H1 (cell line): Measurements from ENCODE around the gene FGB. TPM values are rescaled to one million over a fixed set of nuclear protein-coding genes. Genes with fewer than 3 reads are reported as not detected.

Experiments used
- CTCF ChIA-PET: fragments of 300-600 bp; sonication (Branson Sonifier 250); formaldehyde crosslinking; loops from one replicate; lab custom pipeline; 2021; ENCODE audit not compliant: partially characterized antibody; lab: Charles Lee
- POLR2A ChIA-PET: fragments of 300-600 bp; sonication (Branson Sonifier 250); formaldehyde crosslinking; loops from one replicate; lab custom pipeline; 2021; ENCODE audit warnings: inconsistent platforms; ENCODE audit not compliant: partially characterized antibody; lab: Charles Lee
- DNase-seq, 2 experiments: peaks; one replicate each; pipeline versions ENCODE4 v3.0.0 to v3.0.0-alpha.2; 2010 to 2022; ENCODE audit warnings: low spot score in 2 of 2, low read depth in 1 of 2, mixed read lengths in 1 of 2
- FAIRE-seq: peaks from 2 replicates; lab custom pipeline; 2011; peaks lifted over from hg19 to GRCh38; lab: Jason Lieb, UNC
- H2AFZ ChIP-seq: 2 replicates; pipeline ENCODE4 v1.8.1; 2012; ENCODE audit warnings: low read length, inconsistent platforms
- H2AK5ac ChIP-seq: 2 replicates; pipeline ENCODE4 v1.6.1; 2013; ENCODE audit warnings: low read depth, low read length
- H2BK120ac ChIP-seq: replicated peaks from 2 replicates; pipeline ENCODE3; 2013; ENCODE audit warnings: low read depth, low read length, inconsistent platforms
- H2BK12ac ChIP-seq: 2 replicates; pipeline ENCODE4 v1.6.1; 2013; ENCODE audit warnings: low read depth, low read length
- H2BK15ac ChIP-seq: 2 replicates; pipeline ENCODE4 v1.6.1; 2013; ENCODE audit warnings: low read length
- H2BK20ac ChIP-seq: 2 replicates; pipeline ENCODE4 v1.6.1; 2013; ENCODE audit warnings: low read length
- H2BK5ac ChIP-seq: 2 replicates; pipeline ENCODE4 v1.6.1; 2013; ENCODE audit warnings: low read depth, low read length
- H3K14ac ChIP-seq: 2 replicates; pipeline ENCODE4 v1.6.1; 2013; ENCODE audit warnings: inconsistent platforms; ENCODE audit not compliant: insufficient read length
- H3K18ac ChIP-seq: 2 replicates; pipeline ENCODE4 v1.6.1; 2013; ENCODE audit warnings: low read length; ENCODE audit errors: extremely low read depth
- H3K23ac ChIP-seq: 2 replicates; pipeline ENCODE4 v1.6.1; 2013; ENCODE audit warnings: inconsistent platforms; ENCODE audit not compliant: insufficient read length
- H3K23me2 ChIP-seq: 2 replicates; pipeline ENCODE4 v1.6.1; 2013; ENCODE audit warnings: low read depth, low read length
- H3K27ac ChIP-seq: 2 replicates; pipeline ENCODE4 v1.6.1; 2011; ENCODE audit warnings: low read depth, low read length, inconsistent platforms
- H3K27me3 ChIP-seq, 4 experiments: replicated peaks in 1 of 4; 1 replicate in 1 of 4; 2 replicates in 3 of 4; pipeline versions ENCODE4 v1.6.1 to v1.8.1; 2011 to 2013; ENCODE audit warnings: low read length in 3 of 4, mild to moderate bottlenecking in 3 of 4, inconsistent platforms in 2 of 4, mixed read lengths in 2 of 4, moderate library complexity in 1 of 4; ENCODE audit not compliant: control insufficient read depth in 3 of 4, insufficient read depth in 3 of 4; ENCODE audit errors: extremely low read depth in 1 of 4
- H3K36me3 ChIP-seq, 4 experiments: 2 replicates each; pipeline versions ENCODE4 v1.6.1 to v1.8.1; 2011 to 2013; ENCODE audit warnings: mild to moderate bottlenecking in 4 of 4, low read length in 3 of 4, moderate library complexity in 2 of 4, control low read depth in 1 of 4, inconsistent platforms in 1 of 4; ENCODE audit not compliant: insufficient read depth in 4 of 4, control insufficient read depth in 2 of 4
- H3K4ac ChIP-seq: replicated peaks from 2 replicates; pipeline ENCODE3; 2013; ENCODE audit warnings: low read length, low read depth, mixed read lengths, inconsistent platforms; ENCODE audit not compliant: insufficient read length
- H3K4me1 ChIP-seq, 4 experiments: replicated peaks in 1 of 4; 1 replicate in 1 of 4; 2 replicates in 3 of 4; pipeline versions ENCODE4 v1.6.1 to v1.8.1; 2011 to 2013; ENCODE audit warnings: low read length in 3 of 4, inconsistent platforms in 2 of 4, mixed read lengths in 1 of 4; ENCODE audit not compliant: insufficient read depth in 4 of 4, control insufficient read depth in 3 of 4
- H3K4me2 ChIP-seq, 2 experiments: 2 replicates each; pipeline versions ENCODE4 v1.6.1 to v1.8.1; 2011 to 2013; ENCODE audit warnings: low read depth in 2 of 2, low read length in 2 of 2, control low read depth in 1 of 2, inconsistent platforms in 1 of 2, mild to moderate bottlenecking in 1 of 2; ENCODE audit not compliant: insufficient read depth in 1 of 2
- H3K4me3 ChIP-seq, 4 experiments: fragments of 200-600, 300-600 bp in 1 of 4; sonication (generic), shearing (Covaris generic), sonication (Bioruptor Twin) in 1 of 4; 2 replicates each; pipeline versions ENCODE4 v1.5.1 to v1.8.1; 2011 to 2016; ENCODE audit warnings: low read length in 4 of 4, low read depth in 3 of 4, control low read depth in 2 of 4, inconsistent platforms in 2 of 4, mild to moderate bottlenecking in 2 of 4, mixed read lengths in 1 of 4, moderate library complexity in 1 of 4; ENCODE audit not compliant: insufficient read depth in 2 of 4; ENCODE audit errors: extremely low read depth in 1 of 4
- H3K56ac ChIP-seq: replicated peaks from 2 replicates; pipeline ENCODE3; 2013; ENCODE audit warnings: low read depth, mild to moderate bottlenecking, mixed read lengths, low read length, inconsistent platforms; ENCODE audit not compliant: insufficient read length
- H3K79me1 ChIP-seq: 2 replicates; pipeline ENCODE4 v1.6.1; 2013; ENCODE audit warnings: low read depth, low read length, control low read depth
- H3K79me2 ChIP-seq, 2 experiments: 2 replicates each; pipeline versions ENCODE4 v1.6.1 to v1.8.1; 2012 to 2013; ENCODE audit warnings: low read length in 2 of 2, mild to moderate bottlenecking in 2 of 2, inconsistent platforms in 1 of 2; ENCODE audit not compliant: insufficient read depth in 2 of 2, control insufficient read depth in 1 of 2
- H3K9ac ChIP-seq, 4 experiments: replicated peaks in 1 of 4; 1 replicate in 1 of 4; 2 replicates in 3 of 4; pipeline versions ENCODE4 v1.6.1 to v1.8.1; 2011 to 2013; ENCODE audit warnings: low read depth in 3 of 4, low read length in 3 of 4, control low read depth in 2 of 4, mild to moderate bottlenecking in 2 of 4, moderate library complexity in 2 of 4, inconsistent platforms in 1 of 4; ENCODE audit errors: extremely low read depth in 1 of 4
- H3K9me3 ChIP-seq, 2 experiments: 2 replicates each; pipeline versions ENCODE4 v1.6.1 to v1.8.1; 2012 to 2013; ENCODE audit warnings: mild to moderate bottlenecking in 2 of 2, moderate library complexity in 2 of 2, control low read depth in 1 of 2, inconsistent platforms in 1 of 2, low read depth in 1 of 2, low read length in 1 of 2, mixed read lengths in 1 of 2; ENCODE audit not compliant: insufficient read depth in 2 of 2
- H4K20me1 ChIP-seq, 2 experiments: replicated peaks in 1 of 2; 2 replicates each; pipeline versions ENCODE3 to v1.8.1; 2011 to 2013; ENCODE audit warnings: inconsistent platforms in 2 of 2, low read length in 2 of 2, mild to moderate bottlenecking in 1 of 2; ENCODE audit not compliant: insufficient read depth in 2 of 2, control insufficient read depth in 1 of 2
- H4K5ac ChIP-seq: 2 replicates; pipeline ENCODE4 v1.6.1; 2013; ENCODE audit warnings: low read length, low read depth, mixed read lengths, inconsistent platforms; ENCODE audit not compliant: insufficient read length
- H4K8ac ChIP-seq: 2 replicates; pipeline ENCODE4 v1.8.0; 2013; ENCODE audit warnings: mild to moderate bottlenecking, moderate library complexity, low read length, inconsistent platforms; ENCODE audit not compliant: insufficient read depth; ENCODE audit errors: extremely low read depth
- H4K91ac ChIP-seq: replicated peaks from 2 replicates; pipeline ENCODE3; 2013; ENCODE audit warnings: low read length, mixed read lengths, inconsistent platforms; ENCODE audit not compliant: insufficient read length
- ASH2L ChIP-seq: fragments of 200-600, 300-600 bp; sonication (generic); IDR thresholded peaks from one replicate; pipeline ENCODE4 v1.7.1; 2017; ENCODE audit warnings: low read length
- CHD1 ChIP-seq: IDR thresholded peaks from 2 replicates; pipeline ENCODE4 v1.6.1; 2012; ENCODE audit warnings: low read depth, low read length, improper control_type of control experiment
- CHD2 ChIP-seq: IDR thresholded peaks from 2 replicates; pipeline ENCODE4 v1.6.1; 2012; ENCODE audit warnings: low read length, improper control_type of control experiment
- CTCF ChIP-seq, 3 experiments: IDR thresholded peaks; 1 replicate in 2 of 3; 2 replicates in 1 of 3; pipeline versions ENCODE4 v1.5.1 to v1.6.1; 2011; ENCODE audit warnings: low read length in 3 of 3, mild to moderate bottlenecking in 3 of 3, inconsistent platforms in 2 of 3, low read depth in 1 of 3, moderate library complexity in 1 of 3; ENCODE audit not compliant: insufficient read depth in 1 of 3; ENCODE audit errors: control extremely low read depth in 1 of 3
- EGR1 ChIP-seq: IDR thresholded peaks from 2 replicates; pipeline ENCODE4 v1.6.1; 2011; ENCODE audit warnings: low read depth, low read length, borderline replicate concordance
- GTF2F1 ChIP-seq: IDR thresholded peaks from 2 replicates; pipeline ENCODE4 v1.6.1; 2012; ENCODE audit warnings: low read depth, low read length, improper control_type of control experiment, borderline replicate concordance
- JUND ChIP-seq: IDR thresholded peaks from 2 replicates; pipeline ENCODE4 v1.6.1; 2011; ENCODE audit warnings: mild to moderate bottlenecking, improper control_type of control experiment, low read length
- KDM1A ChIP-seq: fragments of 200-600, 300-600 bp; sonication (generic); IDR thresholded peaks from 2 replicates; pipeline ENCODE4 v1.7.1; 2016; ENCODE audit warnings: mild to moderate bottlenecking, low read length, borderline replicate concordance
- KDM4A ChIP-seq: IDR thresholded peaks from one replicate; pipeline ENCODE4 v1.7.1; 2012; ENCODE audit warnings: low read depth, mild to moderate bottlenecking, moderate library complexity, low read length, inconsistent platforms; ENCODE audit not compliant: severe bottlenecking
- POLR2A ChIP-seq, 2 experiments: IDR thresholded peaks; 1 replicate in 1 of 2; 2 replicates in 1 of 2; pipeline ENCODE4 v1.6.1; 2011; ENCODE audit warnings: low read depth in 2 of 2, low read length in 2 of 2, mild to moderate bottlenecking in 2 of 2; ENCODE audit errors: control extremely low read depth in 1 of 2
- POU5F1 ChIP-seq: IDR thresholded peaks from 2 replicates; pipeline ENCODE4 v1.6.1; 2011; ENCODE audit warnings: low read depth, mild to moderate bottlenecking, low read length, moderate library complexity
- RBBP5 ChIP-seq: IDR thresholded peaks from 2 replicates; pipeline ENCODE4 v1.7.1; 2012; ENCODE audit warnings: low read depth, mild to moderate bottlenecking, inconsistent platforms, low read length, moderate library complexity, borderline replicate concordance
- SAP30 ChIP-seq: fragments of 300-600 bp; sonication (generic); IDR thresholded peaks from 2 replicates; pipeline ENCODE4 v1.7.1; 2012; ENCODE audit warnings: low read length, moderate library complexity, mild to moderate bottlenecking, inconsistent platforms; ENCODE audit not compliant: insufficient read depth, insufficient replicate concordance
- SIX5 ChIP-seq: IDR thresholded peaks from 2 replicates; pipeline ENCODE4 v1.6.1; 2011; ENCODE audit warnings: mild to moderate bottlenecking, low read depth, low read length
- polyA plus RNA-seq, 7 experiments: library from polyadenylated mRNA; depleted of rRNA in 3 of 7; stranded (reverse) in 5 of 7; unstranded in 2 of 7; fragments of >200 nt in 5 of 7; fragments of 200-250 nt in 2 of 7; gene quantifications; 1 replicate in 5 of 7; 2 replicates in 1 of 7; 4 replicates in 1 of 7; pipeline versions ENCODE4 v1.2.1 to v1.2.3, GENCODE V29; 2011 to 2013; ENCODE audit warnings: missing spikeins in 2 of 7, mixed read lengths in 2 of 7
- total RNA-seq: library from RNA; stranded (reverse); fragmentation: NEBNext Ultra II Directional; extraction: Animal tissue kit (Norgen Biotek cat#: 25700); gene quantifications from 2 replicates; pipeline ENCODE4 v1.2.1, GENCODE V29; 2021

Gene FGB
- total and polyA plus RNA-seq, 2 of the 8 experiments (the other 6 are each of a cell fraction or from before 2014, with no cell fraction given), result not detected

- POLR2A ChIA-PET, result no interaction called here
- TF ChIP-seq ASH2L (no peak), GTF2F1 (no peak), CHD1 (no peak), CTCF (IDR thresholded peaks at IDR 0.05; ENCODE audit: control extremely low read depth in 1 of 3, insufficient read depth in 1 of 3, low read depth in 1 of 3, low read length in 3 of 3) (no peak), POU5F1 (no peak), KDM1A (no peak), JUND (no peak), EGR1 (no peak), SAP30 (no peak), KDM4A (no peak), CHD2 (no peak), SIX5 (no peak), POLR2A (IDR thresholded peaks at IDR 0.05; ENCODE audit: control extremely low read depth in 1 of 2, low read depth in 2 of 2, low read length in 2 of 2) (no peak), RBBP5 (no peak)
Observed at GRCh38 chr4:154579927-154580326, 17.1 kb downstream of the FGB start.

More at GRCh38 chr4:154579927-154580326, 17.1 kb downstream of the FGB start:
- no peaks in the 10 kb centered on the region for H3K79me2 ChIP-seq
- no peak overlapping the region for H2AFZ ChIP-seq
- H4K20me1 ChIP-seq, result no peaks in the 10 kb centered on the region
- no peak overlapping the region for H4K91ac ChIP-seq
- no peak overlapping the region for H3K27ac ChIP-seq
- H3K23ac ChIP-seq, result no peak overlapping the region
- no peaks in the 10 kb centered on the region for H3K4me1 ChIP-seq
- CTCF ChIA-PET, result interaction anchor here (1.8 to 2.9 kb wide), 2 partner anchors 14 to 39 kb away, joined by 7 to 13 read pairs; no protein-coding TSS in a partner anchor
- H3K9me3 ChIP-seq, result no peaks in the 10 kb centered on the region
- no peaks in the 10 kb centered on the region for H3K79me1 ChIP-seq
- H4K5ac ChIP-seq, result no peak overlapping the region
- H3K14ac ChIP-seq, result no peak overlapping the region
- H3K4ac ChIP-seq, result no peak overlapping the region
- no peaks in the 10 kb centered on the region for H3K23me2 ChIP-seq
- H2BK12ac ChIP-seq, result no peak overlapping the region
- H3K9ac ChIP-seq, result no peak overlapping the region
- no peak overlapping the region for H2AK5ac ChIP-seq
- no peak overlapping the region for H3K4me2 ChIP-seq
- H4K8ac ChIP-seq, result no peak overlapping the region
- H2BK20ac ChIP-seq, result no peak overlapping the region
- no peak overlapping the region for H2BK5ac ChIP-seq
- no peak overlapping the region for H2BK120ac ChIP-seq
- no peak overlapping the region for H3K18ac ChIP-seq
- no peak overlapping the region for H3K4me3 ChIP-seq
- no peak overlapping the region for H3K56ac ChIP-seq
- no peak overlapping the region for H2BK15ac ChIP-seq
- DNase-seq (no peak), FAIRE-seq (no peak)
- no peaks in the 10 kb centered on the region for H3K27me3 ChIP-seq
- H3K36me3 ChIP-seq, result no peaks in the 10 kb centered on the region
